ENCODE measurements around the gene TEX44. TPM values are rescaled to one million over a fixed set of nuclear protein-coding genes. Genes with fewer than 3 reads are reported as not detected.
"Not testable (repeated sequence)": the region's sequence is repeated elsewhere in the genome, so short reads cannot be mapped to it uniquely, and the experiment has no call there.

The TEX44 gene
- polyA plus RNA-seq, 1 experiment, result not detected

- no peaks in the 10 kb centered on the region; the same call in 1 of the 2 replicates for H3K9me3 ChIP-seq (ENCODE audit: control insufficient read depth, insufficient read depth, low read length)
- ChIA-PET POLR2A (no interaction called here), CTCF (no interaction called here)
- no peak overlapping the region for H3K27ac ChIP-seq (ENCODE audit: low read depth, low read length)
- no peak for DNase-seq (ENCODE audit: low read depth, low spot score)
- H3K4me3 ChIP-seq (ENCODE audit: low read depth, low read length), result no peak overlapping the region
- peaks cover 14% of the 10 kb centered on the region for H3K27me3 ChIP-seq (ENCODE audit: control insufficient read depth, insufficient read depth, low read length)
- TF ChIP-seq CTCF (IDR thresholded peaks at IDR 0.05; ENCODE audit: low read depth, low read length), result no peak
Measured at GRCh38 chr2:231576465-231576864, 16.2 kb upstream of the TEX44 start.

- H3K27ac ChIP-seq (ENCODE audit: low read depth, low read length); DNase-seq (ENCODE audit: low read depth, low spot score); H3K9me3 ChIP-seq (ENCODE audit: control insufficient read depth, insufficient read depth, low read length); POLR2A ChIA-PET; H3K4me3 ChIP-seq (ENCODE audit: low read depth, low read length): not testable (repeated sequence)
- CTCF ChIA-PET, result interaction anchor here (1.1 to 1.4 kb wide), 3 partner anchors 15 to 23 kb away, joined by 4 to 10 read pairs (median 5); no protein-coding TSS in a partner anchor
- peaks cover 11% of the 10 kb centered on the region for H3K27me3 ChIP-seq (ENCODE audit: control insufficient read depth, insufficient read depth, low read length)
Measured at GRCh38 chr2:231578655-231579054, 14.0 kb upstream of the TEX44 start.

- no peaks in the 10 kb centered on the region; the same call in 1 of the 2 replicates for H3K9me3 ChIP-seq (ENCODE audit: control insufficient read depth, insufficient read depth, low read length)
- DNase-seq (ENCODE audit: low read depth, low spot score), result no peak
- no peak overlapping the region for H3K27ac ChIP-seq (ENCODE audit: low read depth, low read length)
- CTCF ChIA-PET, result no interaction called here
- H3K4me3 ChIP-seq (ENCODE audit: low read depth, low read length), result no peak overlapping the region
- TF ChIP-seq CTCF (IDR thresholded peaks at IDR 0.05; ENCODE audit: low read depth, low read length), result no peak
- peaks cover 7% of the 10 kb centered on the region for H3K27me3 ChIP-seq (ENCODE audit: control insufficient read depth, insufficient read depth, low read length)
- POLR2A ChIA-PET, result no interaction called here
Measured at GRCh38 chr2:231579560-231579959, 13.1 kb upstream of the TEX44 start.

- Histone ChIP-seq H3K27ac (ENCODE audit: low read depth, low read length) (no peak overlapping the region), H3K27me3 (ENCODE audit: control insufficient read depth, insufficient read depth, low read length) (peaks cover 4% of the 10 kb centered on the region), H3K4me3 (ENCODE audit: low read depth, low read length) (no peak overlapping the region), H3K9me3 (ENCODE audit: control insufficient read depth, insufficient read depth, low read length) (no peaks in the 10 kb centered on the region; the same call in 1 of the 2 replicates)
- POLR2A ChIA-PET, result no interaction called here
- TF ChIP-seq CTCF (IDR thresholded peaks at IDR 0.05; ENCODE audit: low read depth, low read length), result no peak
- CTCF ChIA-PET, result interaction anchor here (1.4 kb wide), 1 partner anchor 18 kb away, joined by 3 read pairs; no protein-coding TSS in a partner anchor
- no peak for DNase-seq (ENCODE audit: low read depth, low spot score)
Measured at GRCh38 chr2:231581328-231581727, 11.3 kb upstream of the TEX44 start.

GRCh38 chr2:231583982-231584381 lies 8.7 kb upstream of the TEX44 start:
- no peak for TF ChIP-seq CTCF (IDR thresholded peaks at IDR 0.05; ENCODE audit: low read depth, low read length)
- no peak for DNase-seq (ENCODE audit: low read depth, low spot score)
- no peak overlapping the region for H3K4me3 ChIP-seq (ENCODE audit: low read depth, low read length)
- no peak overlapping the region for H3K27ac ChIP-seq (ENCODE audit: low read depth, low read length)
- ChIA-PET CTCF (interaction anchor here (3.0 kb wide), 1 partner anchor 18 kb away, joined by 17 read pairs; no protein-coding TSS in a partner anchor), POLR2A (no interaction called here)
- H3K9me3 ChIP-seq (ENCODE audit: control insufficient read depth, insufficient read depth, low read length), result no peaks in the 10 kb centered on the region; the same call in 1 of the 2 replicates
- peaks cover 2% of the 10 kb centered on the region for H3K27me3 ChIP-seq (ENCODE audit: control insufficient read depth, insufficient read depth, low read length)

GRCh38 chr2:231587744-231588143 lies 4.9 kb upstream of the TEX44 start:
- POLR2A ChIA-PET, result interaction anchor here (0.7 kb wide), 1 partner anchor 377 kb away, joined by 4 read pairs; no protein-coding TSS in a partner anchor
- CTCF ChIA-PET; H3K27ac ChIP-seq (ENCODE audit: low read depth, low read length); DNase-seq (ENCODE audit: low read depth, low spot score); H3K4me3 ChIP-seq (ENCODE audit: low read depth, low read length); H3K9me3 ChIP-seq (ENCODE audit: control insufficient read depth, insufficient read depth, low read length): not testable (repeated sequence)
- H3K27me3 ChIP-seq (ENCODE audit: control insufficient read depth, insufficient read depth, low read length), result peaks cover 11% of the 10 kb centered on the region
